GM10248 (cell line): ENCODE measurements around the gene SEC24D.
"Not testable (repeated sequence)": the region's sequence is repeated elsewhere in the genome, so short reads cannot be mapped to it uniquely, and the experiment has no call there.

ENCODE experiments used
- CTCF ChIA-PET: fragments of 300-600 bp; sonication (Branson Sonifier 250); formaldehyde crosslinking; extraction: SDS; loops from one replicate; lab custom pipeline; 2021; ENCODE audit warnings: antibody characterized with exemption; lab: Yijun Ruan, JAX
- POLR2A ChIA-PET: fragments of 350-650 bp; sonication (Branson Sonifier 250); formaldehyde crosslinking; extraction: SDS; loops from one replicate; lab custom pipeline; 2020; ENCODE audit warnings: antibody characterized with exemption; lab: Yijun Ruan, JAX
- DNase-seq: peaks from one replicate; pipeline ENCODE4 v3.0.0; 2012; ENCODE audit errors: extremely low spot score
- CTCF ChIP-seq: IDR thresholded peaks from 2 replicates; pipeline ENCODE4 v1.5.1; 2012; ENCODE audit warnings: mild to moderate bottlenecking, low read depth; ENCODE audit errors: extremely low read depth, missing control alignments, control extremely low read depth

SEC24D gene

DNA sequence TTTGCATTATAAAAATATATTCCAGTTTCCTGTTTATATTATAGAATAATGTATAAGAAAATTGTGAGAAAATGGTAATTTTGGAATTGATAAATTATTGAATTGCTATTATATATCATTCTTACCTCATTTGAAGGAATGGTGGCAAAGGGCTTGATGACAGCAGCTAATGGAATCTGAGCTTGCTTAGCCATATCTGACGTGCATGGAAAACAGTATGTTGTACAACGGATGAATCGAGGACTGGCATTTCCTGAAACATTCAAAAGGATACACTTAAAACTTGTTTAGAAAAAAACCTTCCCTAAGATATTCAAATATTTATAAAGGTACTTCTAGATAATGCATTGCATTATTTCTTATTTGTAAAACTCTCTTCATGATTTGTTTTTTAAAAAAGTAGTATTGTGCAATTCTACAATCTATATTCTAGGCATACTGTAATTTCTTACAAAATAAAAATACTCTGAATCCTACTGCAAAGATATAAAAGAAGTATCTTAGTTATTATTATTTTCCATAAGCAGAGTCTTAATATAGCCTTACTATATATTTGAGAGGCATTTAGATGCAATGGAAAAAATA is 38.3 kb downstream of the SEC24D start:
- POLR2A ChIA-PET, result no interaction called here
- no peak for DNase-seq
- CTCF ChIA-PET, result no interaction called here
- TF ChIP-seq CTCF, result no peak

DNA sequence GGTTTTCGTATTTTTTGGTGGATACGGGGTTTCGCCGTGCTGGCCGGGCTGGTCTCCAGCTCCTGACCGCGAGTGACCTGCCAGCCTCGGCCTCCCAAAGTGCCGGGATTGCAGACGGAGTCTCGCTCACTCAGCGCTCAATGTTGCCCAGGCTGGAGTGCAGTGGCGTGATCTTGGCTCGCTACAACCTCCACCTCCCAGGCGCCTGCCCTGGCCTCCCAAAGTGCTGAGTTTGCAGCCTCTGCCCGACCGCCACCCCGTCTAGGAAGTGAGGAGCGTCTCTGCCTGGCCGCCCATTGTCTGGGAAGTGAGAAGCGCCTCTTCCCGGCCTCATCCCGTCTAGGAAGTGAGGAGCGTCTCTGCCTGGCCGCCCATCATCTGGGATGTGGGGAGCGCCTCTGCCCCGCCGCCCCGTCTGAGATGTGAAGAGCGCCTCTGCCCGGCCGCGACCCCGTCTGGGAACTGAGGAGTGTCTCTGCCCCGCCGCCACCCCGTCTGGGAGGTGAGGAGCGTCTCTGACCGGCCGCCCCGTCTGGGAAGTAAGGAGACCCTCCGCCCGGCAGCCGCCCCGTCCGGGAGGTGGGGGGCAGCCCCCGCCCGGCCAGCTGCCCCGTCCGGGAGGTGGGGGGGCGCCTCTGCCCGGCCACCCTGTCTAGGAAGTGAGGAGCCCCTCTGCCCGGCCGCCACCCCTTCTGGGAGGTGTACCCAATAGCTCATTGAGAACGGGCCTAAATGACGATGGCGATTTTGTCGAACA is 44.1 kb downstream of the SEC24D start:
- DNase-seq, CTCF ChIA-PET, POLR2A ChIA-PET: not testable (repeated sequence)

GRCh38 chr4:118790544-118790943 is 45.4 kb downstream of the SEC24D start:
- ChIA-PET POLR2A (no interaction called here), CTCF (no interaction called here)
- TF ChIP-seq CTCF, result no peak
- no peak for DNase-seq

GRCh38 chr4:118788911-118789310 is 47.0 kb downstream of the SEC24D start:
- ChIA-PET CTCF (interaction anchor here (0.8 to 1.7 kb wide), 4 partner anchors 11 to 17 kb away, joined by 3 to 5 read pairs (median 4); no protein-coding TSS in a partner anchor), POLR2A (no interaction called here)
- no peak for TF ChIP-seq CTCF
- DNase-seq, result no peak

GRCh38 chr4:118787844-118788380 is 48.0 kb downstream of the SEC24D start:
- no peak for DNase-seq
- no peak for TF ChIP-seq CTCF
- CTCF ChIA-PET, result no interaction called here
- POLR2A ChIA-PET, result no interaction called here

DNA sequence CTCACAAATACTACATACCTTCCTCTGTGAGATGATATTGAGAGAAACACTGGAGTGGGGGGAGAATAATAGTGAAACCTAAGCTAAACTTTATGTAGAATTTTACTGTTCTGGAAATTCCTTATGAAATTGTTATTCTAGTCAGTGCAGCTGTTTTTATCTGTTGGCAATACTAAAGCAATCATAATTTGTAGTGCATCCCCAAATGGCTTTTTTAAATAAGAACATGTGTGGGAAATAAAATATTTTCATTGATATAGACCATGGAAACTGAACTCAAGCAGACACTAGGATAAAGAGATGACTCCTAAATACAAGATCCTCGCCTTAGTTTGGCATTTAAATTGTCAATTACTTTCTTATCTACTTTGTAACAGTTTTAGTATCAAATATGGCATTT is 51.1 kb downstream of the SEC24D start:
- DNase-seq, result no peak
- POLR2A ChIA-PET, result no interaction called here
- TF ChIP-seq CTCF, result no peak
- CTCF ChIA-PET, result interaction anchor here (0.8 to 2.7 kb wide), 3 partner anchors 10 to 38 kb away, joined by 3 to 8 read pairs (median 5); no protein-coding TSS in a partner anchor

GRCh38 chr4:118783887-118784286 is 52.0 kb downstream of the SEC24D start:
- no peak for DNase-seq
- ChIA-PET CTCF (interaction anchor here (1.0 to 2.7 kb wide), 2 partner anchors 10 to 69 kb away, joined by 3 to 8 read pairs; no protein-coding TSS in a partner anchor), POLR2A (no interaction called here)
- no peak for TF ChIP-seq CTCF

- CTCF ChIA-PET, result interaction anchor here (1.0 kb wide), 1 partner anchor 70 kb away, joined by 3 read pairs; no protein-coding TSS in a partner anchor
- POLR2A ChIA-PET, result not testable (repeated sequence)
Observed at GRCh38 chr4:118782886-118783285, 53.0 kb downstream of the SEC24D start.

DNA sequence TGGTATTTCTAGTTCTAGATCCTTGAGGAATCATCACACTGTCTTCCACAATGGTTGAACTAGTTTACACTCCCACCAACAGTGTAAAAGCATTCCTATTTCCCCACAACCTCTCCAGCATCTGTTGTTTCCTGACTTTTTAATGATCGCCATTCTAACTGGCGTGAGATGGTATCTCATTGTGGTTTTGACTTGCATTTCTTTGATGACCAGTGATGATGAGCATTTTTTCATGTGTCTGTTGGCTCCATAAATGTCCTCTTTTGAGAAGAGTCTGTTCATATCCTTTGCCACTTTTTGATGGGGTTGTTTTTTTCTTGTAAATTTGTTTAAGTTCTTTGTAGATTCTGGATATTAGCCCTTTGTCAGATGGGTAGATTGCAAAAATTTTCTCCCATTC is 58.3 kb downstream of the SEC24D start:
- POLR2A ChIA-PET, DNase-seq: not testable (repeated sequence)
- CTCF ChIA-PET, result interaction anchor here (0.9 to 2.2 kb wide), 3 partner anchors 12 to 36 kb away, joined by 3 to 7 read pairs (median 3); no protein-coding TSS in a partner anchor

More at GRCh38 chr4:118782886-118783285, 53.0 kb downstream of the SEC24D start:
- not testable (repeated sequence) for DNase-seq

- CTCF ChIA-PET, result interaction anchor here (0.9 to 2.2 kb wide), 4 partner anchors 12 to 36 kb away, joined by 3 to 7 read pairs (median 4); no protein-coding TSS in a partner anchor
- DNase-seq, POLR2A ChIA-PET: not testable (repeated sequence)
Observed at GRCh38 chr4:118776955-118777640, 58.8 kb downstream of the SEC24D start.
